IPS DF 19.7 (cell line): Measurements from ENCODE around the gene ANKRD13D.

Experiments
- DNase-seq: peaks from one replicate; pipeline ENCODE4 v3.0.0-alpha.2; 2013; ENCODE audit warnings: low read depth, low spot score

Gene ANKRD13D

DNA sequence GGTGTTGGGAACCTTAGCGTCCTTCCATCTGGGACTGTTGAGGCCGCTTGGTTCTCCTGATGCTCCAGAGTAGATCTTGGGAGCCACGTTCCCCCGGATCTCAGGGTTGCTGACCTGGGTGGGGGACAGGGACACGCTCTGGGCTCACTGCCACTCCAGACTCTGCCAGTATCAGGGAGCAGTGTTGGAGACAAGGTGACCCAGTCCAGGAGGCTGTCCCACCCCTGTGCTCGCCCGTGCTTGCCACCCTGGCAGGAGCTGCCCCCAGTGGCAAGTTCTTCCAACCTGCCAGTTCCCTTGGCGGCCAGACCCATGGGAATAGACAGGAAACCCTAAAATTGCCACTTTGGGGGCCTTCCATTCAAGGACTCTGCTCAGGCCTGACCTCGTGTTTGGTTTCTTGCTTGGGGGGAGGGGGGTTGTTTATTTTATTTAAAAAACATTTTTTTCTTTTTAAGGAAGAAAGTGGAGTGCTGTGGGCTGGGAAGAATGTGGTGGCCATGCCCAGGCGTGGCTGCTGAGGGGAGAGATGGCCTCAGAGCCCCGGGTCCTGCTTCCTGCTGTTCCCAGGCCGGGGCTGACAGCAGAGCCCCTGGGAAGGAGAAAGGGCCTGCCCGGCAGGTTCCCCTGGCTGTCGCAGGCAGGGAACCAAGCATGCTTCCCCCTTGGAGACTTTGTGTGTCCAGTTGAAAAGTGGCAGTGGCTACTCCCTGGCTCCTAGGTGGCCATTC is 15.7 kb upstream of the ANKRD13D start:
- DNase-seq, result no peak

DNA sequence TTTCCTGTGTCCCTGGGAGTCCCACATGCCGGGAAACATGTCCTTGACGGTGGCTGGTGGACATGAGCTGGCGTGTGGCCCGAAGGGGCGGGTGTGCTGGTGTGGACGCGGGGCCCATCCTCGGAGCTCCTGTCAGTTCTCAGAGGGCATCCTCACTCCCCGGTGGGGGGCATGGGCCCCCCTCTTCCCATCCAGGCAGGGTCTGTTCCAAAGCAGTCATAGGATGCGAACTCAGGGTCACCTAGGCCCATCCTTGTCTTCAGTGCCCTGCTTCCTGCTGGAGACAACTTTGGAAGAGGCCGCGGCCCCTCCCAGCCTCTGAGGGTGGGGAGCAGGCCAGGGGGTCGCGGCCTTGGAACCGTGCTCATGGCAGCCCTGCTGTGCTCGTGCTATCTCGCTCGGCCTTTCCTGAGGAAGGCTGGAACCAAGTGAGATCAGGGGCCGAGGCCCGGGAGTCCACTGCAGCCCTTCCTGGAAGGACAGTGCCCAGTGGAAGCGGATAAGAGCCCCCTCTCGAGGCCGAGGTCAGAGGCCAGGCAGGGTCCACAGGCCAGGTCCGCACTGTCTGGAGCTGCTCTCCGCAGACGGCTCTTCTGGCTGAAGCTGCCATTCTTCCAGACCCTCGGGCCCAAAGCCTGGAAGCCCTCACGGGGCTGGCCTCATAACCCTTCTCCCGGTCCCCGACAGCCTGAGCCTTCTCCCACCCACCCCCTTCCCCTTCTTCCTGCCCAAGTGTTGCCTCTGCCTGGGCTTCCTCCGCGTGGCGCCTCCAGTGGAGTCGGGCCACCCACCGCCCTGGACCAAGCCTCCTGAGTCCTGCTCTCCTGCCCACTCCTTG is 14.1 kb upstream of the ANKRD13D start:
- no peak for DNase-seq

- DNase-seq, result no peak
Measured at GRCh38 chr11:67275606-67276409, 13.3 kb upstream of the ANKRD13D start.

DNA sequence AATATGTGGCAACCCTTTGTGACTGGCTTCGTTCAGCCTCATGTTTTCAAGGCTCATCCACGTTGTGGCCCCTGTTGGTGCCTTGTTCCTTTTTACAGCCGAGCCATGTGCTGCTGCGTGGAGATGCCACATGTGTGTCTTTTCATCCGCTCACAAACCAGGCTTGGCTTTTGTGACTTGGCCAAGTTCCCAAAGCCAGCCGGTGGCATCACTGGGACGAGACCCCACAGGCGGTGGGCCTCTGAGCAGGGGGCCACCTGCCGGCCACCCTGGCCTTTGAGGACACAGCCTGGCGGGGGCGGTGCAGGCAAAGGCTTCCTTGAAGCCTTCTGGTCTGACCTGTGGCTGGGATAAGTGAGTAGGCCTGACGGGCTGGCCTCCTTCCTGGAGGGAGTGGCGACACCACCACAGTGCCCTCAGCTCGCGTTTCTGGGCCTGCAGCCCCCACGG is 12.3 kb upstream of the ANKRD13D start:
- no peak for DNase-seq

DNA sequence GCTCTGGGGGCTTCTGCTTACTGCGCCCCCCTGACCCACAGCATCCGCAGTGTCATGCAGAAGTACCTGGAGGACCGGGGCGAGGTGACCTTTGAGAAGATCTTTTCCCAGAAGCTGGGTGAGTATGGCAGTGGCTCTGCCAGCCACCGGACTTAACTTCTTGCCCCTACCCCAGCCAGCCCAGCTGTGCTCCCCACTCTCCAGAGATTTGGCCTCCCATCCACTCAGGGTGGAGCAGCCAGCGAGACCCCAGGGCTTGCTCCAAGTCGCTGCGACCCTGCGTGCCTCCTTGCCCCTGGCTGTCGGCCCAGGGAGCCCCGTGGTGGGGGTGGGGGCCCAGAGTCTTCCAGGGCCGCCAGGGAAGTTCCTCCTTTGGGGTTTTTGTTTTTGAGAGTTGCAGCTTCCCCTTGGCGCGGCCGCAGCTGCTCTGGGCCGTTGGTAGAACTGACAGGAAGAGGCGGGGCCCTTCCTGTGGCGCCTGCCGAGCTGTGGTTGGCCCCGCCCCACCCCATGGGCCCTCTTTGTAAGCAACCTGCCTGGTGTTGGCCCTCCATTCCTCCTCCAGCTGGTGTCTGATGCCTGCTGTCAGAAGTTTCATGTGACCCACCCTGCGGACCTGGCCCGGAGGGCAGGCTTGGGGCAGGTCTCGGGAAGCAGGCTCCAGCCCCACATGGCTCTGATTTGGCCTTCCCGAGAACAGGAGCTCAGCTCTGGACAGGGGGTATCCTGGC is 11.7 kb upstream of the ANKRD13D start:
- DNase-seq, result peak; percentile 50

DNA sequence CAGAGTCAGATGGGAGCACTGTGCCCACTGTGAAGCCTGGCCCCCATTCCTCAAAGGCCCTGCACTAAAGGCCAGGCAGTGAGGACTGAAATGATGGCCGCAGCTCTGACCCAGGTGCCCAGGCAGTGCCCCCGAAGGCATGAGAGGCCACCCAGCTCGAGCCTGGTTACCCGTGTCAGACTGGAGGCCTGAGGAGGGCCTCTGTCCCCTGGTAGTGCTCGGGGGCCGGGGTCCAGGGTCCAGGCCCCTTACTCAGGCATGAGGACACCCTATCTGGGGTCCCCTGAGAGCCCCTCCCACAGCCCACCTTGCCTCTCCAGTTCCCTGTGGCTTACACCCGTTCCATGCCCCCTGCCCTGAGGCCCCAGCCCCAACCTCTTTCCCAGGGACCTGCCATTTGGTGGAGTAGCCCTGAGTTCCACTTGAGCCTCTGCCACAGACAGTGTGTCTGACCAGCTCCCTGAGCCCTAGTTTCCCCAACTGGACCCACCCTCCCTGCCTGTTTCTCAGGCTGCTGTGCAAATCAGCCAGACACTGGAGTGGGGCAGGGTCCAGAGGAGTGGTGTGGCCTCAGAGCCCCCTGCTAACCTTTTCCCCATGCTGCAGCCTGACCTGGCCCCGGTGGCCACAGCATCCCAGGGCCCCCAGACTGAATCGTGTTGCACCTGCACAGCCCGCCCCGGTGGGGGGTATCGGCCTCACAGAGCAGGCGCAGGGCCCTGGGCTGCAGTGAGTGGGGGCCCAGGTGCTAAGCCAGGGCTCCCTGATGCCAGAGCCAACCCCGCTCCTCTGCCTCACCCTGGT is 10.8 kb upstream of the ANKRD13D start:
- DNase-seq, result no peak

DNA sequence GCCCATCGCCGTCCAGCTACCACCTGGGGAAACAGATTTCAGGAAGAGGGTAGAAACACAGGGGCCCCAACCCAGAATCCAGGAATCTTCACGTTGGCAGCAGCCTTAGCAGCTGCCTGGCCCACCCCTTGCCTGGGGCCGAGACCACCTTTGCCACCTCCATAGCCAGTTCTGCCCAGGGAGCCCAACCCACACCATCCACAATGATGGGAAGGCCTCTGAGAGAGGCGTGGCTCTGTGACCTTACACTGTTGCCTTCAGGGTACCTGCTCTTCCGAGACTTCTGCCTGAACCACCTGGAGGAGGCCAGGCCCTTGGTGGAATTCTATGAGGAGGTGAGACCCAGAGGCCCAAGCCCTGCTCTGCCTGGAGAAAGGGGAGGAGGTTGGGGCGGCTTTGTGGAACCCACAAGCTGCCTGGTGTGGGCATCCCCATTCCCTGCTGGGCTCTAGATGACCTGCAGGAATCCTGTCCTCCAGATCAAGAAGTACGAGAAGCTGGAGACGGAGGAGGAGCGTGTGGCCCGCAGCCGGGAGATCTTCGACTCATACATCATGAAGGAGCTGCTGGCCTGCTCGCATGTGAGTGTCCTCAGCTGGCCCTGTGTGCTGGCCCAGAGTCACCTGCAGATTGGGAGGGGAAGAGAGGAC is 10.0 kb upstream of the ANKRD13D start:
- DNase-seq, result no peak

- no peak for DNase-seq
Measured at GRCh38 chr11:67279589-67280340, 9.3 kb upstream of the ANKRD13D start.

GRCh38 chr11:67280341-67280787 is 8.7 kb upstream of the ANKRD13D start:
- DNase-seq, result no peak

- no peak for DNase-seq
Measured at GRCh38 chr11:67280788-67281551, 8.1 kb upstream of the ANKRD13D start.

- DNase-seq, result no peak
Measured at GRCh38 chr11:67281552-67282150, 7.5 kb upstream of the ANKRD13D start.

DNA sequence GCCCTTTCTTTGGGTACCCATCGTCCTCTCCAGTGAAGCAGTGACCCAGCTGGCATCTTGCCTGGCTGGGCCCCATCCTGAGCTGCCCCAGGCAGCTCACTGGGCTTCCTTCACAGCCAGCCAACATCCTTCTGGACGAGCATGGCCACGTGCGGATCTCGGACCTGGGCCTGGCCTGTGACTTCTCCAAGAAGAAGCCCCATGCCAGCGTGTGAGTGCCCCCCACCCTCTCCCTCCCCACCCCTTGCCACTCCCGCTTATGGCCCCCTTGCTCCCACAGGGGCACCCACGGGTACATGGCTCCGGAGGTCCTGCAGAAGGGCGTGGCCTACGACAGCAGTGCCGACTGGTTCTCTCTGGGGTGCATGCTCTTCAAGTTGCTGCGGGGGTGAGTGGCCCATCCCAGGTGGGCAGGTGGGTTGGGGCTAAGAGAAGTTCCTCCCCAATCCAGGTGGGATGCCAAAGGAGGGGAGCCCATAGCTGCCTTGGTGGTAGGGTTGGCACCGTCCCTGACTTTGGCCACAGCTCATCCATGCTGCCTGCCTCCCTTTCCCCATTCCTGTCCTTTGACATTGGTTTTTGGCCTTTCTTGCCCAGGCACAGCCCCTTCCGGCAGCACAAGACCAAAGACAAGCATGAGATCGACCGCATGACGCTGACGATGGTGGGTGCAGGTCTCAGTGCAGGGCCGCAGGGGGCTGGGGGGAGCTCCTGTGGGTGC is 6.8 kb upstream of the ANKRD13D start:
- DNase-seq, result no peak

DNA sequence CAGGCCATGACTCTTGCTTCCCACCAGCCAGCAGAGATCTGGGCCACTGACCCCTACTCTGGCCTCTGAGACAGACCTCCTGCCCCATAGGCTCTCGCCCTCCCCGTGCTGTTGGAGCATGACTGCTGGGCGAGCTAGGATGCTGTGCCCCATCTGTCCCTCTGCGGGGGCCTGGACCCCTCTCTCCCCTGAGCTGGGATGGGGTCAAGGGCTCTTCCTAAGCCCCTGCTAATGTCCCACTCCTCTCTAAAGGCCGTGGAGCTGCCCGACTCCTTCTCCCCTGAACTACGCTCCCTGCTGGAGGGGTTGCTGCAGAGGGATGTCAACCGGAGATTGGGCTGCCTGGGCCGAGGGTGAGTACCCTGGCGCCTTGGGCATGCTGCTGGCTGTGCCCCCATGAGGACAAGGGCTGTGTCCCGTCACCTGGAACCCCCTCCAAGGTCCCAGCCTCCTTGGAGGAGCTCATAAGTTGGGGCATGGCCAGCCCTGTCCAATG is 6.2 kb upstream of the ANKRD13D start:
- DNase-seq, result no peak

DNA sequence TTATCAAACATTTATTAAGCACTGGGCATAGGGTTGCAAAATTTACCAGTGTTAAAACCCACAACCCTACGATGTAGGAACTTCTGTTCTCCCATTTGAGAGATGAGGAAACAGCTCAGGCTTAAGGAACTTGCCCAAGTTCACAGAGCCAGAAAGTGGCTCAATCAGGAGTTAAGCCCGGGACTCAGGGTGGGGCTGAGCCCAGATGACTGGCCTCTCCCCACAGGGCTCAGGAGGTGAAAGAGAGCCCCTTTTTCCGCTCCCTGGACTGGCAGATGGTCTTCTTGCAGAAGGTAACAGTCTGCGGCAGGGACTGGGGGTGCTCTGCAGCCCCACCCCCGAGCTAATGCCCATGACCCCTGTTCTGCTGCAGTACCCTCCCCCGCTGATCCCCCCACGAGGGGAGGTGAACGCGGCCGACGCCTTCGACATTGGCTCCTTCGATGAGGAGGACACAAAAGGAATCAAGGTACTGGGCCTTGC is 5.6 kb upstream of the ANKRD13D start:
- no peak for DNase-seq

DNA sequence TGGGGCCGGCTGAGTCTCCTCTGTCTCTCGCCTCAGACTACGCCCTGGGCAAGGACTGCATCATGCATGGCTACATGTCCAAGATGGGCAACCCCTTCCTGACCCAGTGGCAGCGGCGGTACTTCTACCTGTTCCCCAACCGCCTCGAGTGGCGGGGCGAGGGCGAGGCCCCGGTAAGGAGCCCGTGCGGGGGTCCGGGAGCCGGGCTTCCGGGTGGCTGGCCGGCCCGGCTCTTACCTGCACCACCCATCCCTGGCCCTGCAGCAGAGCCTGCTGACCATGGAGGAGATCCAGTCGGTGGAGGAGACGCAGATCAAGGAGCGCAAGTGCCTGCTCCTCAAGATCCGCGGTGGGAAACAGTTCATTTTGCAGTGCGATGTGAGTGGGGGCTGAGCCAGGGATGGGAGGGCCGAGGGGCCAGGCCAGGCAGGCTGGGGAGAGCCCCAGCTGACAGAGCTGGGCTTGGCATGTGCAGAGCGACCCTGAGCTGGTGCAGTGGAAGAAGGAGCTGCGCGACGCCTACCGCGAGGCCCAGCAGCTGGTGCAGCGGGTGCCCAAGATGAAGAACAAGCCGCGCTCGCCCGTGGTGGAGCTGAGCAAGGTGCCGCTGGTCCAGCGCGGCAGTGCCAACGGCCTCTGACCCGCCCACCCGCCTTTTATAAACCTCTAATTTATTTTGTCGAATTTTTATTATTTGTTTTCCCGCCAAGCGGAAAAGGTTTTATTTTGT is 4.1 kb upstream of the ANKRD13D start:
- DNase-seq, result no peak
